Glutamatergic neuron (in vitro differentiated cells): ENCODE data around the gene PEX7. TPM values are rescaled to one million over a fixed set of nuclear protein-coding genes. Genes with fewer than 3 reads are reported as not detected.
"Not testable (repeated sequence)": the region's sequence is repeated elsewhere in the genome, so short reads cannot be mapped to it uniquely, and the experiment has no call there.

ENCODE experiments used
- DNase-seq: peaks from one replicate; pipeline ENCODE4 v3.0.0; 2022
- H3K27ac Mint-ChIP-seq: one replicate; pipeline ENCODE4 v1.8.0; 2020; ENCODE audit warnings: mild to moderate bottlenecking, mixed read lengths, inconsistent platforms; ENCODE audit not compliant: unreplicated experiment
- H3K27me3 Mint-ChIP-seq: one replicate; pipeline ENCODE4 v1.8.0; 2020; ENCODE audit warnings: mild to moderate bottlenecking, moderate library complexity, mixed read lengths, inconsistent platforms; ENCODE audit not compliant: unreplicated experiment
- H3K36me3 Mint-ChIP-seq: one replicate; pipeline ENCODE4 v1.8.0; 2020; ENCODE audit warnings: mild to moderate bottlenecking, mixed read lengths, inconsistent platforms; ENCODE audit not compliant: unreplicated experiment
- H3K4me1 Mint-ChIP-seq: one replicate; pipeline ENCODE4 v1.8.0; 2020; ENCODE audit warnings: mild to moderate bottlenecking, low read depth, mixed read lengths, inconsistent platforms; ENCODE audit not compliant: unreplicated experiment
- H3K4me3 Mint-ChIP-seq: one replicate; pipeline ENCODE4 v1.8.0; 2020; ENCODE audit warnings: mild to moderate bottlenecking, mixed read lengths, inconsistent platforms; ENCODE audit not compliant: unreplicated experiment
- H3K9me3 Mint-ChIP-seq: one replicate; pipeline ENCODE4 v1.8.0; 2020; ENCODE audit warnings: mild to moderate bottlenecking, moderate library complexity, mixed read lengths, inconsistent platforms; ENCODE audit not compliant: unreplicated experiment
- CTCF ChIP-seq: fragments of 200-600 bp; sonication (generic); IDR thresholded peaks from one replicate; pipeline ENCODE4 v1.5.0; 2021; ENCODE audit not compliant: partially characterized antibody, unreplicated experiment
- total RNA-seq: library from RNA; stranded (reverse); fragmentation: NEBNext Ultra II Directional; extraction: Animal tissue kit (Norgen Biotek cat#: 25700); gene quantifications from one replicate; pipeline ENCODE4 v1.2.1, GENCODE V29; 2021; ENCODE audit not compliant: unreplicated experiment

The PEX7 gene
- total RNA-seq, 1 donor from 2014 or later = 4.1 TPM

GRCh38 chr6:136866872-136867416, 44.6 kb downstream of the PEX7 start:
- DNase-seq = no peak
- no peak for TF ChIP-seq CTCF
- no peak overlapping the region for H3K27ac Mint-ChIP-seq
- H3K9me3 Mint-ChIP-seq = no peaks in the 10 kb centered on the region
- no peak overlapping the region for H3K4me3 Mint-ChIP-seq
- H3K36me3 Mint-ChIP-seq = no peaks in the 10 kb centered on the region
- no peaks in the 10 kb centered on the region for H3K4me1 Mint-ChIP-seq
- H3K27me3 Mint-ChIP-seq = no peaks in the 10 kb centered on the region

DNA sequence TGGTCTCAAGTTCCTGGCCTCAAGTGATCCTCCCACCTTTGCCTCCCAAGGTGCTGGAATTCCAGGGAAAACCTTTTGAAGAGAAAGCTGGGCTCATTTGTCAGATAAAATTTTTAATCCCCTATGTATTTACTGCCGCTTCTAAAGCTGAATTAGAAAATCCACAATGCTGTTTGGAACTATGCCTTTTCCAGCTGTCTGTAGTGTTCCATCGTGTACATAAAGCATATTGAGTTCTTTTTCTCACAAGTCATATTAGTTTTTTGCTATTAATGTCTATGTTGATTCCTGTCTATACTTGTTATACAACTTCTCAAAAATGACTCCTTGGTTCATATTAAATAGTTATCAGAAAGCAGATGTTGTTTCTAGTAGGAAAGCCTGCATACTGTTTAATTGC, 47.1 kb downstream of the PEX7 start:
- H3K27ac Mint-ChIP-seq = no peak overlapping the region
- no peaks in the 10 kb centered on the region for H3K27me3 Mint-ChIP-seq
- H3K36me3 Mint-ChIP-seq = peaks cover 17% of the 10 kb centered on the region
- no peak for DNase-seq
- H3K4me3 Mint-ChIP-seq = no peak overlapping the region
- no peaks in the 10 kb centered on the region for H3K4me1 Mint-ChIP-seq
- H3K9me3 Mint-ChIP-seq = peaks cover 5% of the 10 kb centered on the region
- no peak for TF ChIP-seq CTCF

- Mint-ChIP-seq H3K4me3 (no peak overlapping the region), H3K27ac (no peak overlapping the region), H3K9me3 (peaks cover 7% of the 10 kb centered on the region), H3K36me3 (peaks cover 17% of the 10 kb centered on the region), H3K4me1 (no peaks in the 10 kb centered on the region), H3K27me3 (peaks cover 2% of the 10 kb centered on the region)
- no peak for TF ChIP-seq CTCF
- no peak for DNase-seq
These were observed 51.4 kb downstream of the PEX7 start for GRCh38 chr6:136873748-136874147.

DNA sequence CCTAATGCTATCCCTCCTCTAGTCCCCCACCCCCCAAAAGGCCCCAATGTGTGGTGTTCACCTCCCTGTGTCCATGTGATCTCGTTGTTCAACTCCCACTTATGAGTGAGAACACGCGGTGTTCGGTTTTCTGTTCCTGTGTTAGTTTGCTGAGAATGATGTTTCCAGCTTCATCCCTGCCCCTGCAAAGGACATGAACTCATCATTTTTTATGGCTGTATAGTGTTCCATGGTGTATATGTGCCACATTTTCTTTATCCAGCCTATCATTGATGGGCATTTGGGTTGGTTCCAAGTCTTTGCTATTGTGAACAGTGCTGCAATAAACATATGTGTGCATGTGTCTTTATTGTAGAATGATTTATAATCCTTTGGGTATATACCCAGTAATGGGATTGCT, 54.1 kb downstream of the PEX7 start:
- H3K36me3 Mint-ChIP-seq = peaks cover 17% of the 10 kb centered on the region
- not testable (repeated sequence) for DNase-seq, H3K27me3 Mint-ChIP-seq, H3K4me3 Mint-ChIP-seq, H3K9me3 Mint-ChIP-seq, H3K4me1 Mint-ChIP-seq, H3K27ac Mint-ChIP-seq

DNA sequence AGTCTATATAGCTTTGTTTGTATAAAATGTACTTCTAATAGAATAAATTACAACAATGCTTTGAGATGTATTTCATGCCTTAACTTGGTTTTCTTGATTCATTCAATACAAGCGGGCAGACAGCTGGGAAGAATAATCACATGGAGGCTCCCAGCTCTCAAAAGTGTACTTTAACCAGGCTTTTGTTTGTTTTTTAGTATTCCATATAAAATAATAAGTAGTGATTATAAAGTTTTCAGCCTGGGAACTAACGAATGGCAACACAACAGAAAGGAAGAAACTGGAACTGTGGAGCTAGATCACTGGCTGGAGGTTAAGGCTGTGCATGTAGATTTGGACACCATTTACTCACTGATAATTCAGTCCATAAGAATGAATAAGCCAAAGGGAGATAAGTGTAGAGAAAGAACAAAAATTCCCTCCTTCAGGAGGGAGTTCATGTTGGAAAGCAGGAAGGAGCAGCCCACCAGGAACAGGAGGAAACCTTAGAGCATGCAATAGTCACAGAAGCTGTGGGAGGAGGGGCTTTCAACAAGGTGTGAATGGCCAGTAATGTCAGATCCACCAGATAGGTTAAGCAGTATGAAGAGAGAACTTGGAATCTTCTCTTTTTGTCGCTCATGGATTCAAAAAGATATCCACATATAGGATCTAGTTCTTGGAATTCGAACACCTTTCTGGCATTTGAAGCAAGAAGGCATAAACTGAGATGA, 58.5 kb downstream of the PEX7 start:
- Mint-ChIP-seq H3K36me3 (no peaks in the 10 kb centered on the region), H3K4me1 (peaks cover 2% of the 10 kb centered on the region), H3K9me3 (peaks cover 2% of the 10 kb centered on the region), H3K4me3 (peak overlapping the region; percentile 8), H3K27ac (no peak overlapping the region), H3K27me3 (peaks cover 2% of the 10 kb centered on the region)
- no peak for DNase-seq
- TF ChIP-seq CTCF = no peak
